GM18498 (cell line): ENCODE measurements around the gene STAT3.
"Not testable (repeated sequence)": the region's sequence is repeated elsewhere in the genome, so short reads cannot be mapped to it uniquely, and the experiment has no call there.

ENCODE experiments used
- ATAC-seq: cut with Tn5 transposase; IDR thresholded peaks from one replicate; pipeline ENCODE4 v1.9.1; 2021; ENCODE audit warnings: mild to moderate bottlenecking, moderate library complexity; ENCODE audit not compliant: unreplicated experiment

Gene STAT3

GRCh38 chr17:42409523-42410318 is 21.5 kb upstream of the STAT3 start:
- no peak for ATAC-seq

GRCh38 chr17:42408061-42408460 is 19.8 kb upstream of the STAT3 start:
- no peak for ATAC-seq

GRCh38 chr17:42407289-42407836 is 19.1 kb upstream of the STAT3 start:
- ATAC-seq, result peak; percentile 74

GRCh38 chr17:42406615-42407288 is 18.5 kb upstream of the STAT3 start:
- ATAC-seq, result no peak

GRCh38 chr17:42405963-42406495 is 17.8 kb upstream of the STAT3 start:
- ATAC-seq, result no peak

GRCh38 chr17:42405076-42405475 is 16.8 kb upstream of the STAT3 start:
- no peak for ATAC-seq

- no peak for ATAC-seq
These were observed 16.2 kb upstream of the STAT3 start for GRCh38 chr17:42404326-42405055.

GRCh38 chr17:42403150-42403549 is 14.9 kb upstream of the STAT3 start:
- ATAC-seq, result no peak

- ATAC-seq, result no peak
These were observed 13.9 kb upstream of the STAT3 start for GRCh38 chr17:42402117-42402516.

GRCh38 chr17:42400844-42401375 is 12.7 kb upstream of the STAT3 start:
- ATAC-seq, result not testable (repeated sequence)

GRCh38 chr17:42399948-42400843 is 12.0 kb upstream of the STAT3 start:
- no peak for ATAC-seq

- ATAC-seq, result no peak
These were observed 10.9 kb upstream of the STAT3 start for GRCh38 chr17:42399121-42399520.

- ATAC-seq, result not testable (repeated sequence)
These were observed 7.4 kb upstream of the STAT3 start for GRCh38 chr17:42395601-42396000.

- no peak for ATAC-seq
These were observed 6.6 kb upstream of the STAT3 start for GRCh38 chr17:42394838-42395237.

GRCh38 chr17:42392692-42393415 is 4.6 kb upstream of the STAT3 start:
- no peak for ATAC-seq

- ATAC-seq, result not testable (repeated sequence)
These were observed 3.2 kb upstream of the STAT3 start for GRCh38 chr17:42391439-42391838.

- no peak for ATAC-seq
These were observed 1.7 kb upstream of the STAT3 start for GRCh38 chr17:42389899-42390298.

GRCh38 chr17:42389135-42389417 is 834 bp upstream of the STAT3 start:
- no peak for ATAC-seq

- ATAC-seq, result peak; percentile 3
These were observed 421 bp downstream of the STAT3 start for GRCh38 chr17:42387661-42388380.
